Right kidney (tissue), 1 donor: Measurements from ENCODE around the gene ZNF396.

ENCODE experiments used
- DNase-seq: peaks from one replicate; pipeline ENCODE4 v3.0.0-alpha.2; 2016

ZNF396 gene

DNA sequence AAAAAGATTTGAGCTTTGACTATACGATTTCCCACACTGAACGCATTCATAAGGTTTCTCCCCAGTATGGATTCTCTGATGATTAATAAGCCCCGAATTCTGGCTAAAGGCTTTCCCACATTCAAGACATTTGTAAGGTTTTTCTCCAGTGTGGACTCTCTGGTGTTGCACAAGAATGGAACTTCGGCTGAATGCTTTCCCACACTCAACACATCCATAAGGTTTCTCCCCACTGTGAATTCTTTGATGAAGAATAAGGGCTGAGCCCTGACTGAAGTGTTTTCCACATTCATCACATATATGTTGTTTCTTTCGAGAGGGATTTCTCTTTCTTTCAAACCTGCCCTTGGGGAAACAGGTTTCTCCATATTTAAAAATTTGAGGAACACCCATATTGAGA is 39.9 kb downstream of the ZNF396 start:
- DNase-seq = no peak

DNA sequence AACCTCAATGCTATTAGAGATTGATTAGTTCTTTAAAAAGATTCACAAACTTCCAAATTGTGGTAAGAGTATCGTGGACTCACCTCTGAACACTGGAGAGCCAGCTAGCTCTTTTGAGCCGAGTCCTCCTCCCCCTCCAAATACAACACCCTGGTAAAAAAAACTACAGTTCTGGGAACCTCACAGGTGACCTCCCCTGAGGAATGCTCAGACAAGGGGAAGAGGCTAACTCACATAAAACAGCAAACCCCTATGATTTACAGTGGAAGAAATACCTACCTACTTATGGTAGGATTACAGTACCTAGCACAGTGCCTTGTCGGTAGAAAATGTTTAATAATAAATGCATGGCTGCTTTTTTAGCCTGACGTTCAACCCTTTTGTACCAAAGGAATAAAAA is 41.3 kb downstream of the ZNF396 start:
- DNase-seq = no peak

DNA sequence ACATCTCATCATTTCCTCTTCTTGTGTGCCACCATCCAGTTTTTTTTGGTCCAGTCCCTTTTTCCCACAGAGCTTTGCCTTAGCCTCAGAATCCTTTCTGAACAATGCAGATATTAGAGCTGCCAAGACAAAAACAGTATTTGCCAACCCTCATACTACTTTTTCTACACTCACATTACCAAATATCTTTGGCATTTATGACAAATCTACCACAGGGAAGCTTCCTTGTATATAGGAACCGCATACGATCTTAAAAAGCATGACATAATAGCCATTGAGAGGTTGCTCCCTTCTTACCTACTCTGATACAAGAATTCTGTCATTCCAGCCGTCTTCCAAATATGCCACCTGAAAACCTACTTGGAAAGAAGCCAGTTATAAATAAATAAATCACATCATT is 42.3 kb downstream of the ZNF396 start:
- no peak for DNase-seq

DNA sequence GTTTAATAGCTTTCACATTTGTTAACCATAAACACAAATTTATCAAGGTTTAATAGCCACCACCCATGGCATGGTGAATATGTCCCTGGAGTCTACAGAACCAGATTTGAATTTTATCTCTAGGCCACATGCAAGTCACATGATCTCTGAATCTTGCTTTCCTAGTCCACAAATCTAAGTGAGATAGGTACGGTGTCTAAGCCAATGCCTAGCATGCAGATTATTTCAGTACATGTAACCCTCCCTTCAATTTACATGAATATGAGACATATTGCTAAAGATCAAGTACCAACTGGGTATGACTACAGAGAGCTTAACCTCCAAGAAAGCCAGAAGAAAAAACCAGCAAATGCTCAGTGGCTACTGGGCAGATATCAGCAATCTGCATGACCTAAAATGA is 42.9 kb downstream of the ZNF396 start:
- no peak for DNase-seq

DNA sequence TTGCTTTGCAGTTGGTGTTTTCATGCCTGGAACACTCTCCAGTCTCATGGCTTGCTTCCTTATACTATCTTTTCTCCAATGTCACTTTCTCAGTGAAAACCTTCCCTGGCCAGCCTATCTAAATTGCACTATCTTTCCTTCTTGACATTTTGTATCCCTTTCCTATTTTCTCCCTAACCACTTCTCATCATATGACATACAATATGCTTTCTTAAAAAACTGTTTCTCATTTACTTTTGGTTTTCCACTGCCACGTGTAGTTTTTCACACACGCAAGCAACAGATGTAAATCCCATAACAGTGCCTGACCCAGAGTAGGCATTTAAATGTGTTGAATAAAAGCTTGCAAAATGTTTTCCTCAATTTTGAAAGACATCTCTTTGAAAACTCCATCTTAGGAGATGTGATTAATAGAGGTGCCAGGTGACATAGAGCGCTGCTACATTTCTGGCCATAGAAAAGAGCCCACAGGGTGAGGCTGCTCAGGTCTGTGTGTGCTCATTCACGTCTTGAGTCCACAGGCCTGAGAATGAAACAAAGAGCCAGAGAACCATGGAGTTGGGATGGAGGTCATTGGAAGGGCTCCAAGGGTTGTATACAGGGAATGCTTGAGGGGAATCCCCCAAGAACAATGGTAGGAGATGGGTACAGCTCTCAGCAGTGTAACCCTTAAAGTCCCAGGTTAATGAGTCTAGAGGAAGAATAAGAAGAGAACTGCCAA is 45.6 kb downstream of the ZNF396 start:
- no peak for DNase-seq

DNA sequence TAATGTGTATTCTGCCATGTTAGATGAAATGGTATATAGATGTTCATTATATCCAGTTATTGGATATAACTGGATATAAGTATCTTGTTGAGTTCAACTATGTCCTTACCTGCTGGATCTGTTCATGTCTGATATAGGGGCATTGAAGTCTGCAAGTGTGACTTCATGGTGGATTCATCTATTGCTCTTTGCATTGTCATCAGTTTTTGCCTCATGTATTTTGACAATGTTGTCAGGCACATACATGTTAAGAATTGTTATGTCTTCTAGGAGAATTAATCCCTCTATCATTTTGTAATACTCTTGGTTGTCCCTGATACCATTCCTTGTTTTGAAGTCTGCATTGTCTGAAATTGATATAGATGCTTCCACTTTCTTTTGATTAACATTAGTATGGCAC is 48.3 kb downstream of the ZNF396 start:
- no peak for DNase-seq

DNA sequence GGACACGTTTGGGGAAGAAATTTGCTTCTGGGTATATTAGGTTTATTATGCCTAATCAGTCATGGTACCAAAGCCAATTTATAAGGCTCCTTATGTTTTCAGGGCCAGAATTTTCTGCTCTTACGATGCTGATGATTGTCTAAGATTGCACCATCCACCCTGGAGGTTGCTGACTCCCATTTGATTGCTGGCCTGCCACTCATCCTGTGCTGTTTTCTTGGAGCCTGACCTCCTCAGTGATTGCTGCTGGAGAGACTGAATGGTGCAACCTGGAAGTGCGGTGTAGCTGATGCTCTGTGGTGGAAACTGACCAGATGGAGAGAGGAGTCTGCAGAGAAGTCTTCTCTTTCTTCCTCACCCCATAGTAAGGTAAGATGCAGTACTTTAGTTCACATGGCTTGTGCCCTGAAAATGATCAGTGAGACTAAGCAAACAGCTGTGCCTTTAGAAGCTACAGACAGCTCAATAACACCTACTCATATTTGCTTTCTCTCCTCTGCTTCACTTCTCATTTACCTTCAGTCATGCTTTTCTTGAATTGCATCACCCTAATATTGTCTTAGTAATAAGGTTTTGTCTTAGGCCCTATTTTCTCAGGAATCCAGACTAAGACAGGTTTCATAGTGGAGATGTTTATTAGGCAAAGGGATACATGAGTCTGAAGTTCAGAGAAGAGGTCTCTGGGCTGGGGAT is 50.3 kb downstream of the ZNF396 start:
- DNase-seq = no peak

DNA sequence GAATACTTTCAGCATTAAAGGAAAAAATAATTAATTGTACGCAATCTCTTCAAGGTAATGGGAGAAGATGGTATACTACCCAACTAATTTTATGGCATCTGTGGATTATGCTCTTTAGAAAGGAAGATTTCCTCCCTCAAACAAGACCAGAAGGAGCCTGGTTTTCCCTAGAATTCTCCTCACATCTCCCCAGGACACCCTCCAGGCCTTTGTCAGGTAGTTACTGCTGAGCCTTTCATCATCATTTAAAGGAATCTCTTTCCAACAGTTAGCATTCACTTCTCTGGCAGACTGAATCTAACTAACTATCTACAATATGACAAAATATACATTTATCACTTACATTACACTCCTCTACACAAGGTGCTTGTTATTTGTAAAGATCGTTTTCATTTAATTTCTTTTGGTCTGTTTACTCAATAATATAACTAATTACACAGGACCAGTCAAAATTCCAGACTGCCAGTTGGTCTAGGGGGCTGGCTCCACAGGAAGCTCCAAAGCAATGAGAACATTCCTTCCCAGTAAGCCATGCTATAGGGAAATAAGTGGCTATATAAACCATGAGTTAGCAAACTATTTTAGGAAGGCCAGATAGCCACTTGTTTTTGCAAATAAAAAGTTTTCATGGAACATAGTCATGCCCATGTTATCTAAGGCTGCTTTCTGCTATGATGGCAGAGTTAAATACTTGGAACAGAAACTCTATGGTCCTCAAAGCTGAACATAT is 52.0 kb downstream of the ZNF396 start:
- DNase-seq = no peak

DNA sequence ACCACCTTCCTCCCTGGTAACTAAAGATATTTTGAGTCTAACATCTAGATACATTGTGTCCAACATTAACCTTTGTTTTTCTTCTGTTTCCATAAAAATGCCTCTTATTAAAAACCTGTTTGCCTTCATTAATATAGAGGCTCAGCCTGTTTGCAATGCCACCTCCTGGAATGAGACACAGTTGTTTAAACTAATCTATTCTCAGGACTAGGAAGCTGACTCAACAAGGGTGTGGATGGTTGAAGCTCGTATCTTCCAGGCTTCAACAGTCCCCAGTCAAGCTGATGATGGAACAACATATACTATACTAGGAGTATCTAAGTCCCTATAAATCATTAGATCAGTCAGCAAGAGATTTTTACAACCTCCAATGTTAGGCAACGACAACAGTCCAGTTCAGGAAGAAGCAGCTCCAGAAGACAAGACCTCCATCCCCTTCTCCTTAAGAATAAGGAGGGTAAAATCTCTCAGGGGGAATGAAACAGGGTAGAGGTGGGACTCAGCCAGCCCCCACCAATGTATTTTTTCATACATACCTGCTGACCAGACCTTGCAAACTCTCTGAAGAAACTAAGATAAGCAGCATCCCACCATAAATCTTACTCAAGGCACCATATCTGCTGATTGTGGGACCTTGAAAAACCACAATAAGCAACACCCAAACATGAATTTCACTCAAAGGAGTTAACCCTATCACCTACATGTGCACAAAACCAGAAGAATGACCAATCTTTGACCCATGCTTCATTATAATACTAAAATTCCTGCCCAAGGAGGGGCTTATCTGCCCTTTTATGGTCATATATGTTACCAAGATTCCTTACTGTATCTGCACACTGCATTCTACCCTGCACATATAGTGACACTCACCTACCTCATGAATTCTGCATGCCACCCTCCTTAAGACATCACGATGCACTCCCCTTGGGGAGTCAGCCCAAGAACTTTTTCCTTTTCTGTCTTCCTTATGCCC is 54.4 kb downstream of the ZNF396 start:
- DNase-seq = no peak
